OCI-LY3 (cell line): ENCODE results near the gene CDH23.

Experiments
- H2AFZ ChIP-seq: fragments of 200-600, 300-600 bp; shearing (Covaris generic); 2 replicates; pipeline ENCODE4 v1.6.0; 2014; ENCODE audit warnings: antibody characterized with exemption, low read depth, low read length
- H3K27ac ChIP-seq: fragments of 200-600, 300-600 bp; sonication (generic); 2 replicates; pipeline ENCODE4 v1.5.1; 2014; ENCODE audit warnings: mild to moderate bottlenecking, low read length, moderate library complexity, mixed read lengths
- H3K27me3 ChIP-seq: fragments of 200-600, 300-600 bp; sonication (generic); 2 replicates; pipeline ENCODE4 v1.6.1; 2014; ENCODE audit warnings: low read depth, low read length, mixed read lengths
- H3K36me3 ChIP-seq: fragments of 200-600, 300-600 bp; sonication (generic); replicated peaks from 2 replicates; pipeline ENCODE3; 2014; ENCODE audit warnings: low read depth, low read length, mixed read lengths
- H3K4me1 ChIP-seq: fragments of 300-600, 200-600 bp; sonication (generic); 2 replicates; pipeline ENCODE4 v1.6.1; 2014; ENCODE audit warnings: low read length, mixed read lengths
- H3K4me2 ChIP-seq: fragments of 200-600, 300-600 bp; sonication (generic); 2 replicates; pipeline ENCODE4 v1.6.1; 2014; ENCODE audit warnings: low read length, mixed read lengths
- H3K4me3 ChIP-seq: fragments of 300-600, 200-600 bp; sonication (generic); 2 replicates; pipeline ENCODE4 v1.5.1; 2014; ENCODE audit warnings: antibody characterized with exemption, mild to moderate bottlenecking, low read length, moderate library complexity
- H3K79me2 ChIP-seq: fragments of 300-600, 200-600 bp; shearing (Covaris generic); 2 replicates; pipeline ENCODE4 v1.6.1; 2014; ENCODE audit warnings: mild to moderate bottlenecking, low read length, mixed read lengths
- H3K9ac ChIP-seq: fragments of 300-600, 200-600 bp; shearing (Covaris generic); 2 replicates; pipeline ENCODE4 v1.6.0; 2014; ENCODE audit warnings: mild to moderate bottlenecking, low read length, moderate library complexity
- H3K9me3 ChIP-seq: fragments of 200-600, 300-600 bp; shearing (Covaris generic); 2 replicates; pipeline ENCODE4 v1.6.1; 2014; ENCODE audit warnings: low read length, mixed read lengths; ENCODE audit not compliant: insufficient read depth
- H4K20me1 ChIP-seq: fragments of 200-600, 300-600 bp; sonication (generic); 2 replicates; pipeline ENCODE4 v1.6.1; 2016; ENCODE audit warnings: low read length, mixed read lengths; ENCODE audit not compliant: insufficient read depth
- EZH2phosphoT487 ChIP-seq: fragments of 200-600 bp; shearing (Covaris generic); IDR thresholded peaks from 2 replicates; pipeline ENCODE4 v1.6.1; 2018; ENCODE audit warnings: antibody characterized with exemption, mixed run types, low read depth
- TF ChIP-seq, protein P1 (sequence below): fragments of 200-600, 300-600 bp; sonication (generic); IDR thresholded peaks from 2 replicates; pipeline ENCODE4 v1.5.1; 2014; ENCODE audit warnings: antibody characterized with exemption, low read length, low read depth

The CDH23 gene

GRCh38 chr10:71471006-71471405, 74.3 kb downstream of the CDH23 start:
- Histone ChIP-seq H2AFZ (no peak overlapping the region), H3K9ac (no peak overlapping the region), H3K9me3 (no peaks in the 10 kb centered on the region), H3K27me3 (no peaks in the 10 kb centered on the region), H3K4me1 (peaks cover 15% of the 10 kb centered on the region), H3K4me3 (no peak overlapping the region), H3K79me2 (no peaks in the 10 kb centered on the region), H4K20me1 (no peaks in the 10 kb centered on the region), H3K4me2 (no peak overlapping the region), H3K36me3 (no peaks in the 10 kb centered on the region), H3K27ac (no peak overlapping the region)
- TF ChIP-seq, protein P1, sequence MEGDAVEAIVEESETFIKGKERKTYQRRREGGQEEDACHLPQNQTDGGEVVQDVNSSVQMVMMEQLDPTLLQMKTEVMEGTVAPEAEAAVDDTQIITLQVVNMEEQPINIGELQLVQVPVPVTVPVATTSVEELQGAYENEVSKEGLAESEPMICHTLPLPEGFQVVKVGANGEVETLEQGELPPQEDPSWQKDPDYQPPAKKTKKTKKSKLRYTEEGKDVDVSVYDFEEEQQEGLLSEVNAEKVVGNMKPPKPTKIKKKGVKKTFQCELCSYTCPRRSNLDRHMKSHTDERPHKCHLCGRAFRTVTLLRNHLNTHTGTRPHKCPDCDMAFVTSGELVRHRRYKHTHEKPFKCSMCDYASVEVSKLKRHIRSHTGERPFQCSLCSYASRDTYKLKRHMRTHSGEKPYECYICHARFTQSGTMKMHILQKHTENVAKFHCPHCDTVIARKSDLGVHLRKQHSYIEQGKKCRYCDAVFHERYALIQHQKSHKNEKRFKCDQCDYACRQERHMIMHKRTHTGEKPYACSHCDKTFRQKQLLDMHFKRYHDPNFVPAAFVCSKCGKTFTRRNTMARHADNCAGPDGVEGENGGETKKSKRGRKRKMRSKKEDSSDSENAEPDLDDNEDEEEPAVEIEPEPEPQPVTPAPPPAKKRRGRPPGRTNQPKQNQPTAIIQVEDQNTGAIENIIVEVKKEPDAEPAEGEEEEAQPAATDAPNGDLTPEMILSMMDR, result no peak
- no peak for TF ChIP-seq EZH2phosphoT487

DNA sequence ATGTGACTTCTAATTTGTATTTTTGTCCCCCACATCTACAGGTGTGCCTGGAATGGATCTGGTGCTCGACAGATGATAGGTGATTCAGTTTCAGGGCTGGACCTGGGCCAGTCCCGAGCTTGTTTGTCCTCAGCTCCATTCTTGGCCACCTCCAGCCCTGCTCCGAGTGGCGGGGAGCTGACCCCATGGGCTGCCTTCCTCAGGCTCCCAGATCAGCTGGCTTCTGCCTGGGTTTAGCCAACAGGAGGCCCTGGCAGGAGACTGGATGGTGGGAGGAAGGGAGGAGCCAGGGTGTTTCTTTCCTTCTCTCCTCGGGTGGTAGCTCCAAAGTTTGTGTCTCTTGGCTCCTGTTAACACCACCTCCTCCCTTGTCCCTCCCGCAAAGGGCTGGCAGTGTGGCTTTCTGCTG, 75.2 kb downstream of the CDH23 start:
- no peak overlapping the region for H3K4me2 ChIP-seq
- H2AFZ ChIP-seq, result no peak overlapping the region
- no peaks in the 10 kb centered on the region for H4K20me1 ChIP-seq
- TF ChIP-seq, protein P1, result no peak
- TF ChIP-seq EZH2phosphoT487, result no peak
- H3K4me1 ChIP-seq, result peaks cover 22% of the 10 kb centered on the region
- no peaks in the 10 kb centered on the region for H3K36me3 ChIP-seq
- H3K9me3 ChIP-seq, result no peaks in the 10 kb centered on the region
- H3K79me2 ChIP-seq, result no peaks in the 10 kb centered on the region
- H3K4me3 ChIP-seq, result no peak overlapping the region
- H3K27ac ChIP-seq, result no peak overlapping the region
- no peak overlapping the region for H3K9ac ChIP-seq
- no peaks in the 10 kb centered on the region for H3K27me3 ChIP-seq

DNA sequence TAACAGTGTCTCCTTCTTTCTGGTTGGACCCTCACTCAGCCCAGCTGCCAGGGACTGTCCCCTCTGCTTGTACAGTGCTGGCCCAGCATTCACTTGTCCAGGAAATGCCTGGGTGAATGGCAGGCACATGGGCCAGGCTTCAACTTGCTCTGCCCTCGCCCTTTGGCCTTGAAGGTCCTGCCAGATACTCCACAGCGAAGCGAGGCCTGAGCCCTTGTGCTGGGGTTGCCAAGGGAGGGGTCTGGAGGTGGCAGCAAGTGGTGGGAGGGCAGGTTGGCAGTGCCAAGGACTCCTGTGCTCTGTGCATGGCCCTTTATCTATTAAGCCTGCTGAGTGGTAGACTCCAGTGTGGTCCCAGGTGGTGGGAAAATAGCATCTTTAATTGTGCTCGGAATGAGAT, 75.7 kb downstream of the CDH23 start:
- Histone ChIP-seq H3K27me3 (no peaks in the 10 kb centered on the region), H3K36me3 (no peaks in the 10 kb centered on the region)

GRCh38 chr10:71472912-71473311, 76.2 kb downstream of the CDH23 start:
- no peak overlapping the region for H3K4me2 ChIP-seq
- H3K79me2 ChIP-seq, result no peaks in the 10 kb centered on the region
- H3K27ac ChIP-seq, result no peak overlapping the region
- H3K9ac ChIP-seq, result no peak overlapping the region
- H3K4me1 ChIP-seq, result peaks cover 22% of the 10 kb centered on the region
- no peaks in the 10 kb centered on the region for H3K27me3 ChIP-seq
- TF ChIP-seq, protein P1, result no peak
- no peak for TF ChIP-seq EZH2phosphoT487
- no peaks in the 10 kb centered on the region for H3K9me3 ChIP-seq
- H3K36me3 ChIP-seq, result no peaks in the 10 kb centered on the region
- H3K4me3 ChIP-seq, result no peak overlapping the region
- no peak overlapping the region for H2AFZ ChIP-seq
- H4K20me1 ChIP-seq, result no peaks in the 10 kb centered on the region

More for the DNA sequence above, 75.7 kb downstream of the CDH23 start:
- Histone ChIP-seq H3K9ac (no peak overlapping the region), H3K79me2 (no peaks in the 10 kb centered on the region), H3K4me1 (peaks cover 22% of the 10 kb centered on the region), H3K27ac (no peak overlapping the region), H3K4me2 (no peak overlapping the region), H3K9me3 (no peaks in the 10 kb centered on the region), H2AFZ (no peak overlapping the region), H4K20me1 (no peaks in the 10 kb centered on the region), H3K4me3 (no peak overlapping the region)
- TF ChIP-seq, protein P1, result no peak
- TF ChIP-seq EZH2phosphoT487, result no peak
